MCF 10A (cell line): Measurements from ENCODE around the gene DNAH12. TPM values are rescaled to one million over a fixed set of nuclear protein-coding genes. Genes with fewer than 3 reads are reported as not detected.

ENCODE experiments used
- BruUV-seq: library from RNA; stranded (reverse); fragments of 400-500 nt; replicated peaks from 2 replicates; lab custom pipeline; 2021; lab: Mats Ljungman, UMichigan
- CTCF ChIA-PET: fragments of 300-600 bp; sonication (Branson Sonifier 250); formaldehyde crosslinking; extraction: SDS; loops from one replicate; lab custom pipeline; 2021; ENCODE audit warnings: antibody characterized with exemption, inconsistent platforms; lab: Yijun Ruan, JAX
- POLR2A ChIA-PET: fragments of 300-600, 350-650 bp; sonication (Branson Sonifier 250); formaldehyde crosslinking; extraction: SDS; loops from one replicate; lab custom pipeline; 2020; ENCODE audit warnings: antibody characterized with exemption, inconsistent platforms; lab: Yijun Ruan, JAX
- DNase-seq: peaks from one replicate; pipeline ENCODE4 v3.0.0-alpha.2; 2018; ENCODE audit not compliant: unreplicated experiment
- H3K27ac Mint-ChIP-seq: one replicate; pipeline ENCODE4 v1.8.0; 2022; ENCODE audit warnings: mild to moderate bottlenecking, low read depth, mixed read lengths; ENCODE audit not compliant: unreplicated experiment
- H3K27me3 Mint-ChIP-seq: one replicate; pipeline ENCODE4 v1.8.0; 2022; ENCODE audit warnings: mixed read lengths; ENCODE audit not compliant: insufficient read depth, unreplicated experiment
- H3K36me3 Mint-ChIP-seq: one replicate; pipeline ENCODE4 v1.8.0; 2022; ENCODE audit warnings: mild to moderate bottlenecking, moderate library complexity, mixed read lengths; ENCODE audit not compliant: insufficient read depth, unreplicated experiment
- H3K4me1 Mint-ChIP-seq: one replicate; pipeline ENCODE4 v1.8.0; 2022; ENCODE audit warnings: mixed read lengths; ENCODE audit not compliant: insufficient read depth, unreplicated experiment
- H3K4me3 Mint-ChIP-seq: one replicate; pipeline ENCODE4 v1.8.0; 2022; ENCODE audit warnings: mild to moderate bottlenecking, moderate library complexity, mixed read lengths; ENCODE audit not compliant: unreplicated experiment
- H3K9me3 Mint-ChIP-seq: one replicate; pipeline ENCODE4 v1.8.0; 2022; ENCODE audit warnings: mixed read lengths; ENCODE audit not compliant: unreplicated experiment
- intact Hi-C: fragments of 100-400 bp; cut with micrococcal nuclease; formaldehyde crosslinking; loops from 2 replicates; pipeline ENCODE4 v1.14.1; 2022
- total RNA-seq: library from RNA; stranded (reverse); gene quantifications from 2 replicates; pipeline ENCODE4 v1.2.3, GENCODE V29; 2022
- TF ChIP-seq, protein P1 (sequence below): fragments of 200-600 bp; IDR thresholded peaks from one replicate; pipeline ENCODE4 v1.8.0; 2022; ENCODE audit warnings: antibody characterized with exemption, mild to moderate bottlenecking; ENCODE audit not compliant: unreplicated experiment

DNAH12 gene
- total RNA-seq, 1 experiment from 2014 or later = 0.58 TPM

DNA sequence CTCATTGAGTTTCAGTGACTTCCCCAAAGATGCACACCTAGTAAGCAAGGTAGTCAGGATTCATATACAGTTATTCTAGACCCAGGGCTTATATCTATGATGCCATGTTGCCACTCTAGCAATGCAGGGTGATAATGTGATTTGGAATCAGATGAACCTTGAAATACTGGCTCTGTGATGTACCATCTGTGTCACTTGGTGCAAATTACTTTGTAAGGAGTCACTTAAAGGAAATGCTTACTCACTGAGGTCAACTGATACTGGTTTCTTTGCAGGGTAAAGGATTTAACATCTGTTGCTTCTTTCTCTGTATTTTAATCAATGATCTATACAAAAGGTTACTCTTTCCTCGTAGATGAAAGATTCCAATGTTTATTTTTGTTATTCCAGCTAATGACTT lies 262.4 kb downstream of the DNAH12 start:
- H3K4me3 Mint-ChIP-seq = no peak overlapping the region
- no peaks in the 10 kb centered on the region for H3K4me1 Mint-ChIP-seq
- DNase-seq = no peak
- peaks cover 4% of the 10 kb centered on the region for H3K36me3 Mint-ChIP-seq
- ChIA-PET CTCF (no interaction called here), POLR2A (interaction anchor here (1.2 to 1.5 kb wide), 2 partner anchors 10 to 128 kb away, joined by 3 to 5 read pairs; no protein-coding TSS in a partner anchor)
- no peaks in the 10 kb centered on the region for H3K9me3 Mint-ChIP-seq
- BruUV-seq = no TSS peak
- TF ChIP-seq, protein P1, sequence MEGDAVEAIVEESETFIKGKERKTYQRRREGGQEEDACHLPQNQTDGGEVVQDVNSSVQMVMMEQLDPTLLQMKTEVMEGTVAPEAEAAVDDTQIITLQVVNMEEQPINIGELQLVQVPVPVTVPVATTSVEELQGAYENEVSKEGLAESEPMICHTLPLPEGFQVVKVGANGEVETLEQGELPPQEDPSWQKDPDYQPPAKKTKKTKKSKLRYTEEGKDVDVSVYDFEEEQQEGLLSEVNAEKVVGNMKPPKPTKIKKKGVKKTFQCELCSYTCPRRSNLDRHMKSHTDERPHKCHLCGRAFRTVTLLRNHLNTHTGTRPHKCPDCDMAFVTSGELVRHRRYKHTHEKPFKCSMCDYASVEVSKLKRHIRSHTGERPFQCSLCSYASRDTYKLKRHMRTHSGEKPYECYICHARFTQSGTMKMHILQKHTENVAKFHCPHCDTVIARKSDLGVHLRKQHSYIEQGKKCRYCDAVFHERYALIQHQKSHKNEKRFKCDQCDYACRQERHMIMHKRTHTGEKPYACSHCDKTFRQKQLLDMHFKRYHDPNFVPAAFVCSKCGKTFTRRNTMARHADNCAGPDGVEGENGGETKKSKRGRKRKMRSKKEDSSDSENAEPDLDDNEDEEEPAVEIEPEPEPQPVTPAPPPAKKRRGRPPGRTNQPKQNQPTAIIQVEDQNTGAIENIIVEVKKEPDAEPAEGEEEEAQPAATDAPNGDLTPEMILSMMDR = no peak
- H3K27me3 Mint-ChIP-seq = no peaks in the 10 kb centered on the region
- no peak overlapping the region for H3K27ac Mint-ChIP-seq
- intact Hi-C loops = no loop called here

DNA sequence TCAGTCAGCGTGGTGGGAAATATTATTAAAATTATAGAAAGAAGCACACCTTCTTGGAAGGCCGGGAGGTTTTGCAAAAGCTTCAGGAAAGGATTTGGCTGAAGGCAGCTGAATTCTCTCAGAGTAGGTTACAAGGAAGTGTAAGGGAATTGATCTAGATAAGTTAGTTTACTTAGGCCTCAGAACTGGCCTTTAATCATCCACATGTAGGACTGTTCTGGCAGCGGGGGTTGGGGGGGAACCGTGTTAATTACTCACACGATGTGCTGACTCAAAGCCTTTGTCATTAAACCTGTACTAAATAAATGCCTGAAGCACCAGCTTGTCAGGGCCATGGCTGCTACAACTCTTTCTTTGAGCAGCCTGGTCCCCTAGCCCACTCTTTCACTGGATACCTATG lies 264.5 kb downstream of the DNAH12 start:
- Mint-ChIP-seq H3K4me1 (no peaks in the 10 kb centered on the region), H3K27ac (no peak overlapping the region), H3K9me3 (no peaks in the 10 kb centered on the region), H3K36me3 (peaks cover 10% of the 10 kb centered on the region), H3K4me3 (no peak overlapping the region), H3K27me3 (no peaks in the 10 kb centered on the region)
- TF ChIP-seq, protein P1 = no peak
- BruUV-seq = no TSS peak
- no peak for DNase-seq
- CTCF ChIA-PET = interaction anchor here (0.6 to 1.3 kb wide), 3 partner anchors 10 to 152 kb away, joined by 3 to 6 read pairs (median 3); no protein-coding TSS in a partner anchor
- POLR2A ChIA-PET = interaction anchor here (1.1 kb wide), 1 partner anchor 32 kb away, joined by 3 read pairs; no protein-coding TSS in a partner anchor
- intact Hi-C loops = no loop called here

DNA sequence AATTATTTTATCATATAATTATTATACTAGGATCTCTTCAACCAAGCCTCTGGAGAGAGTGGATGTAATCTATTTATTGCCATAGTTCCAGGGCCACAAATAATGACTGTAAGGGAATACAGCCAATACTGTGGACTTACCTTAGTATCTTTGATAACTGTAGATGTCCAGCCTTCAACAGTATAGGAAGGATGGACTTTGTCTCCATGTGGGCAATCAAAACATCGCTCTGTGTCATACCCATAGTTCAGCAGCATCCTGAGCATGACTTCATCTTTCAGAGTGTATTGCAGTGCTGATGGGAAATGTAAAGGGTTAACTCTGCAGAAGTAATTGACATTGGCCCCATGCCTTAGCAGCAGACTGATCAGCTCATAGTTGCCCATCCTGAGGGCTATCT lies 265.9 kb downstream of the DNAH12 start:
- Mint-ChIP-seq H3K4me1 (no peaks in the 10 kb centered on the region), H3K9me3 (no peaks in the 10 kb centered on the region), H3K27ac (no peak overlapping the region), H3K4me3 (no peak overlapping the region), H3K27me3 (no peaks in the 10 kb centered on the region), H3K36me3 (peaks cover 14% of the 10 kb centered on the region)
- ChIA-PET CTCF (no interaction called here), POLR2A (interaction anchor here (1.1 to 1.2 kb wide), 2 partner anchors 9 to 50 kb away, joined by 3 read pairs; partner anchors contain the start of gene APPL1)
- BruUV-seq = no TSS peak
- intact Hi-C loops = no loop called here
- no peak for DNase-seq
- TF ChIP-seq, protein P1 = no peak

DNA sequence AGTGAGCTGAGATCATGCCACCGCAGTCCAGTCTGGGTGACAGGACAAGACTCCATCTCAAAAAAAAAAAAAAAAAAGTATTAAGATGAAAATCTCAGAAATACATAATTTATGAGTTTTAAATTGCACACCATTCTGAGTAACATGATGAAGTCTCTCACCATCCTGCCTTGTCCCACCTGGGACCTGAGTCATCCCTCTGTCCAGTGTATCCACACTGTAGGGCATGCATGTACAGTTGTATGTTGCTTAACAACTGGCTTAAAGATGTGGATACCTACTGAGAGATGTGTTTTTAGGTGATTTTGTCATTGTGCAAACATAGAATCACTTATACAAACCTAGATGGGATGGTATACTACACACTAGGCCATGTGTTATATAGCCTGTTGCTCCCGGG lies 268.8 kb downstream of the DNAH12 start:
- intact Hi-C loops = no loop called here
- CTCF ChIA-PET = interaction anchor here (0.6 to 1.1 kb wide), 2 partner anchors 8 to 458 kb away, joined by 3 read pairs; no protein-coding TSS in a partner anchor
- no peak for DNase-seq
- H3K4me1 Mint-ChIP-seq = no peaks in the 10 kb centered on the region
- POLR2A ChIA-PET = no interaction called here
- H3K9me3 Mint-ChIP-seq = no peaks in the 10 kb centered on the region
- H3K27me3 Mint-ChIP-seq = no peaks in the 10 kb centered on the region
- TF ChIP-seq, protein P1 = no peak
- peaks cover 35% of the 10 kb centered on the region for H3K36me3 Mint-ChIP-seq
- no TSS peak for BruUV-seq
- H3K4me3 Mint-ChIP-seq = no peak overlapping the region
- no peak overlapping the region for H3K27ac Mint-ChIP-seq
